GM12878 (cell line): ENCODE measurements around the gene IPO11.

Experiments used
- EGR1 ChIP-seq, 2 experiments: IDR thresholded peaks; 1 replicate in 1 of 2; 2 replicates in 1 of 2; pipeline ENCODE4 v1.6.1; 2011 to 2012; ENCODE audit warnings: low read depth in 2 of 2, low read length in 2 of 2, borderline replicate concordance in 1 of 2, mild to moderate bottlenecking in 1 of 2, moderate library complexity in 1 of 2
- ESRRA ChIP-seq: IDR thresholded peaks from 2 replicates; pipeline ENCODE4 v1.6.1; 2012; ENCODE audit warnings: mild to moderate bottlenecking, low read length, improper control_type of control experiment
- FOS ChIP-seq: IDR thresholded peaks from 3 replicates; pipeline ENCODE4 v1.6.1; 2011; ENCODE audit warnings: borderline replicate concordance; ENCODE audit not compliant: insufficient read length; ENCODE audit errors: extremely low read depth
- RFX5 ChIP-seq: IDR thresholded peaks from 2 replicates; pipeline ENCODE4 v1.6.1; 2011; ENCODE audit warnings: low read depth, low read length, improper control_type of control experiment
- ZNF274 ChIP-seq: IDR thresholded peaks from one replicate; pipeline ENCODE4 v1.8.0; 2011; ENCODE audit not compliant: insufficient read length, insufficient read depth
- ZSCAN29 ChIP-seq: fragments of 450-650 bp; IDR thresholded peaks from 2 replicates; pipeline ENCODE4 v1.6.1; 2017; ENCODE audit warnings: mild to moderate bottlenecking, moderate library complexity
- TF ChIP-seq, protein P1 (sequence below), 3 experiments: IDR thresholded peaks in 2 of 3; conservative IDR thresholded peaks in 1 of 3; 2 replicates each; pipeline ENCODE4 v1.5.1; 2011; ENCODE audit warnings: low read depth in 3 of 3, low read length in 3 of 3, mild to moderate bottlenecking in 3 of 3, control low read depth in 2 of 3, moderate library complexity in 2 of 3, inconsistent platforms in 1 of 3, mixed read lengths in 1 of 3; ENCODE audit not compliant: control insufficient read depth in 2 of 3, insufficient read depth in 1 of 3; ENCODE audit errors: extremely low read depth in 1 of 3

DNA sequence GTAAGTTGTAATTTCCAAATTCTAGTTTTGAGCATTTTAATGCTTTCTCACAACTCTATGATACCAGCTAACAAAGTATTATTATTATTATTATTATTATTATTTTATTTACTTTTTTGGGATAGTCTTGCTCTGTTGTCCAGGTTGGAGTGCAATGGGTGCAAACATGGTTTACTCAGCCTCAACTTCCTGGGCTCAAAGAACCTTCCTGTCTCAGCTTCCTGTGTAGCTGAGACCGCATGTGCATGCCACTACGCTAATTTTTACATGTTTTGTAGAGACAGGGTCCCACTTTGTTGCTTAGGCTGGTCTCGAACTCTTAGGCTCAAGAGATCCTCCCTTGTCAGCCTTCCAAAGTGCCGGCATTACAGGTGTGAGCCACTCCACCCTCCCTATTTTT is 193.1 kb downstream of the IPO11 start:
- TF ChIP-seq ZSCAN29 (no peak), FOS (no peak), ZNF274 (no peak), RFX5 (no peak), ESRRA (no peak), EGR1 (IDR thresholded peaks at IDR 0.05; ENCODE audit: borderline replicate concordance in 1 of 2, low read depth in 2 of 2, low read length in 2 of 2) (no peak)
- TF ChIP-seq, protein P1, sequence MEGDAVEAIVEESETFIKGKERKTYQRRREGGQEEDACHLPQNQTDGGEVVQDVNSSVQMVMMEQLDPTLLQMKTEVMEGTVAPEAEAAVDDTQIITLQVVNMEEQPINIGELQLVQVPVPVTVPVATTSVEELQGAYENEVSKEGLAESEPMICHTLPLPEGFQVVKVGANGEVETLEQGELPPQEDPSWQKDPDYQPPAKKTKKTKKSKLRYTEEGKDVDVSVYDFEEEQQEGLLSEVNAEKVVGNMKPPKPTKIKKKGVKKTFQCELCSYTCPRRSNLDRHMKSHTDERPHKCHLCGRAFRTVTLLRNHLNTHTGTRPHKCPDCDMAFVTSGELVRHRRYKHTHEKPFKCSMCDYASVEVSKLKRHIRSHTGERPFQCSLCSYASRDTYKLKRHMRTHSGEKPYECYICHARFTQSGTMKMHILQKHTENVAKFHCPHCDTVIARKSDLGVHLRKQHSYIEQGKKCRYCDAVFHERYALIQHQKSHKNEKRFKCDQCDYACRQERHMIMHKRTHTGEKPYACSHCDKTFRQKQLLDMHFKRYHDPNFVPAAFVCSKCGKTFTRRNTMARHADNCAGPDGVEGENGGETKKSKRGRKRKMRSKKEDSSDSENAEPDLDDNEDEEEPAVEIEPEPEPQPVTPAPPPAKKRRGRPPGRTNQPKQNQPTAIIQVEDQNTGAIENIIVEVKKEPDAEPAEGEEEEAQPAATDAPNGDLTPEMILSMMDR (IDR thresholded peaks at IDR 0.05 in 2 of 3, conservative IDR thresholded peaks at IDR 0.05 in 1 of 3; ENCODE audit: control insufficient read depth in 2 of 3, extremely low read depth in 1 of 3, insufficient read depth in 1 of 3, low read depth in 3 of 3, low read length in 3 of 3): no peak
